GM12874 (cell line): Measurements from ENCODE around the gene SNX20.

Source experiments
- TF ChIP-seq, protein P1 (sequence below): IDR thresholded peaks from 2 replicates; pipeline ENCODE4 v1.5.1; 2011; ENCODE audit warnings: low read depth, mild to moderate bottlenecking, control low read depth, low read length, moderate library complexity; ENCODE audit not compliant: insufficient read depth

Gene SNX20

DNA sequence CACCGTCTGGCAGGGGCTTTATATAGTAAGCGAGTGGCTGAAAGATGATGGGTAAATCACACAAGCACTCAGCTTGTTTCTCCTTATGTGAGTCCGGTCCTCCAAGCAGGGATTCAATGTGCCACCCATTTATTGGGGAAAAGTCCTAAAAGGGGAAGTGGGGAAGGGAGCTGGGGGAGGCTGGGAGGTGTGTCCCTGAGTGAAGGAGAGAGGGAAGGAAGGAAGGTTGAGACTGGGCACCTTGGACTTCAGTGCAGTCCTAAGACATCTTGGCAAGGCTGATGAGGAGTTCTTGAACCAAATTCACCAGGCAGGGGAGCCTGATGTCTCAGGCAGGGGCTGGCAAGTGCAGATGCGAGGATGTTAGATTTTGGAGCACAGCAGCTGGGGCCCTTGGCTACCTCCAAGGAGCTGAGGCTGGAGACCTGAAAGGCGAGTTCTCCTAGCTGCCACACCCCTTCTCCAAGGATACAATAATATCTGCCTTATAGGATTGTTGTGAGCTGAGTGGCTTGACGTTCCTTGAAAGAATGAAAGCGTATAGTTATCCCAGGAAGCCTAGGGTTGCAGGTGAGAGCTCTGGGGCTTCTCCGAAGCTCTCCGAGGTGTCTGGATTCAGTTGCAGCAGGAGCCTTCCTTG lies 37.8 kb upstream of the SNX20 start:
- TF ChIP-seq, protein P1, sequence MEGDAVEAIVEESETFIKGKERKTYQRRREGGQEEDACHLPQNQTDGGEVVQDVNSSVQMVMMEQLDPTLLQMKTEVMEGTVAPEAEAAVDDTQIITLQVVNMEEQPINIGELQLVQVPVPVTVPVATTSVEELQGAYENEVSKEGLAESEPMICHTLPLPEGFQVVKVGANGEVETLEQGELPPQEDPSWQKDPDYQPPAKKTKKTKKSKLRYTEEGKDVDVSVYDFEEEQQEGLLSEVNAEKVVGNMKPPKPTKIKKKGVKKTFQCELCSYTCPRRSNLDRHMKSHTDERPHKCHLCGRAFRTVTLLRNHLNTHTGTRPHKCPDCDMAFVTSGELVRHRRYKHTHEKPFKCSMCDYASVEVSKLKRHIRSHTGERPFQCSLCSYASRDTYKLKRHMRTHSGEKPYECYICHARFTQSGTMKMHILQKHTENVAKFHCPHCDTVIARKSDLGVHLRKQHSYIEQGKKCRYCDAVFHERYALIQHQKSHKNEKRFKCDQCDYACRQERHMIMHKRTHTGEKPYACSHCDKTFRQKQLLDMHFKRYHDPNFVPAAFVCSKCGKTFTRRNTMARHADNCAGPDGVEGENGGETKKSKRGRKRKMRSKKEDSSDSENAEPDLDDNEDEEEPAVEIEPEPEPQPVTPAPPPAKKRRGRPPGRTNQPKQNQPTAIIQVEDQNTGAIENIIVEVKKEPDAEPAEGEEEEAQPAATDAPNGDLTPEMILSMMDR: no peak

DNA sequence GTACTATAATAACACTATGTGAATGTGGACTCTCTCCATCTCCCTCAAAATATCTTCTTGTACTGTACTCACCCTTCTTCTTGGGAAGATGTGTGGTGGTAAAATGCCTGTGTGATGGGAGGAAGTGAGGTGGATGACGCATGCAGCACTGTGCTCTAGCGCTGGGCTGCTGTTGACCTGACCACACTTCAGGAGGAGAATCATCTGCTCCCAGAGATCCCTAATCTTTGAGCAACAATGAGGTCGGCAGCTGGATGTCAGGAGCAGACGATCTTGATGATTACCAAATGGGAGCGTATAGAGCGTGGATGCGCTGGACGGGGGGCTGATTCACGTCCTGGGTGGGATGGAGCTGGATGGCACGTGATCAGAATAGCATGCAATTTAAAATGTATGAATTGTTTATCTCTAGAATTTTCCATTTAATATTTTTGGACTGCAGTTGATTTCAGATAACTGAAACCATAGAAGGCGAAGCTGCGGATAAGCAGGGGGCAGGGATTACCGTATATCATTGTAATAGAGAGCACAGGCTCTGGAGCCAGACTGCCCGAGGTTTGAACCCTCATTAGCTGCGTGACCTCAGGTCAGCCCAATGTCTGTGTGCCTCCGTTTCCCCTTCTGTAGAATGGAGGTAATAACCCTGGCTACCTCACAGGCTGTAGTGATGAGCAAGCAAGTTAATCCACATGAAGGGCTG lies 37.1 kb upstream of the SNX20 start:
- TF ChIP-seq, protein P1: no peak

DNA sequence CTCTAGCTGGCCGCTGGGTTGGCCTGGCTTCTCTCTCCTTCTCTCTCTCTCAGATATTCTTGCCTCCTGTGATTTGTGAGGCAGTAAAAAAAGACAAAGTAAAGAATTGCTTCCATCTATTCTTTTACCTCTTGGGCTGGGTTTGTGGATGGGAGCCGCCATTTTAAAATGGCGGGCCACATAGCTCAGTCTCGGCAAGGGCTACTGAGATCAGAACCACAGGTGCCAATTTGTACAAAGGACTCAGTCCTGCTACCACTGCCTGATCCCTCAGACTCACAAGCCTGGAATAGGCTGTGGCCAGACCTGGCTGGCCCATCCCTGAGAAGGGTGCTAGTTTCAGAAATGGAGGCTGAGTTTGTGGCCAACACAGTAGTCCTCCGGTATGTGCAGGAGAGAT lies 36.4 kb upstream of the SNX20 start:
- TF ChIP-seq, protein P1: no peak

DNA sequence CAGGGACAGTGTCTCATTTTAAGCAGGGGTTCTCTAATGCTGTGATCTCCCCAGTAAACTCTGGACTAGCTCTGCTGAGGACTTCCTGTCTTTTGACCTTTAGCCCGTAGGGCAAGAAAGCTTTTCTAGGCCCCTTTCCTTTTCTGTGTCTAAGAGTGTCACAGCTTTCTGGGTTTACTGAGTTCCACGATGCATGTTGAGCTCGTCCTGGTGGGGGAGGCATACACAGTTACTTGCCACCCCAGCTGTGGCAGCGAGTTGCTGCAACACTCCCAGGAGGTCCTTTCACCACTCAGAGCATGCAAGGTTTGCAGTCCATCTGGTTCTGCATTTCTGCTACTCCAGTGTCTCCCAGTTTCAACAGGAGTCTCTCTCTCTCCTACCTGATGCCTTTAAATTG lies 36.0 kb upstream of the SNX20 start:
- TF ChIP-seq, protein P1: no peak

DNA sequence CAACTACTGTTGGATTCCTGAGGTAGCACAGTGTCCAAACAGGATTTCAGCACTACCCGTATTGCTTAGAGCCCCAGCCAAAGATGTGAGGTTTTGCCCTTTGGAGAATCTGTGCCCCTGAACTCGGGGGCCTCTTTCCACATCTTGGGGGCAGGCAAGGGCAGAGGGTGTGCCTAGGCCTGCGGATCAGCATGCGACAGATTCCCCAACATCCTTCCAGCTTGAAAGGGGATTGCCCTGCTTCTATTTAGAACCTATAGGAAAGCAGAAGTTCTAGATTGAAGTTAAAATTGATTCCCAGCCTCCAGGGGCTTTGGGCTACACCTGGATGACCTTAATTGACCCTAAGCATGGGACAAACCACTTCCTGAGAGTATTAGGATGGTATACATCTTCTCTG lies 31.8 kb upstream of the SNX20 start:
- TF ChIP-seq, protein P1: no peak

DNA sequence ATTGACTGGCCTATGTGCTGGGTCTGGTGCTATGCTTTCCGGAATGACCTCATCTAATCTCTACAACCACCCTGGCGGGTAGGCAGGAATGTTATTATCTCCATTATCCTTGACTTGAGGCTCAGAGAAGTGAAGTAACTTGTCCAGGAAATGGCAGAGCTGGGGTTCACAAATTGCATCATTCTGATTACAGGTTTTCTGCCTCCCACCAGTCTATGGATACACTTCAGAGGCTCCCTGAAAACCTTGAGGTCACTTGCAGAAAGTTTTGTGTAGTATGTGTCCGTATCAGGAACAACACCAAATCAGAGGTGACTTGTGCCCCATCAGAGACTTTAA lies 31.4 kb upstream of the SNX20 start:
- TF ChIP-seq, protein P1: no peak

DNA sequence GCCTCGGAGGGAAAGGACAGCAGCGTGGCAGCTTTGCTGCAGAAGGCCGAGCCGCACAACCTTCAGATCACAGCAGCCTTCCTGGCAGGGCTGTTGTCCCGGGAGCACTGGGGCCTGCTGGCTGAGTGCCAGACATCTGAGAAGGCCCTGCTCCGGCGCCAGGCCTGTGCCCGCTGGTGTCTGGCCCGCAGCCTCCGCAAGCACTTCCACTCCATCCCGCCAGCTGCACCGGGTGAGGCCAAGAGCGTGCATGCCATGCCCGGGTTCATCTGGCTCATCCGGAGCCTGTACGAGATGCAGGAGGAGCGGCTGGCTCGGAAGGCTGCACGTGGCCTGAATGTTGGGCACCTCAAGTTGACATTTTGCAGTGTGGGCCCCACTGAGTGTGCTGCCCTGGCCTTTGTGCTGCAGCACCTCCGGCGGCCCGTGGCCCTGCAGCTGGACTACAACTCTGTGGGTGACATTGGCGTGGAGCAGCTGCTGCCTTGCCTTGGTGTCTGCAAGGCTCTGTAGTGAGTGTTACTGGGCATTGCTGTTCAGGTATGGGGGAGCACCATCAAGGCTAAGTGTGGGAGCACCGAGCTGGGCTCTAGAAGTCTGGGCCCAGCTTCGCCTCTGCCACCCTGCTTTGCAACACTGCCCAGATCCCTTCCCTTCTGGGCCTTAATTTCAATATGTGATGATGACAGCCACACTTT lies 30.9 kb upstream of the SNX20 start:
- TF ChIP-seq, protein P1: no peak
